Measurements from ENCODE around the gene ANO4.

ANO4 gene

DNA sequence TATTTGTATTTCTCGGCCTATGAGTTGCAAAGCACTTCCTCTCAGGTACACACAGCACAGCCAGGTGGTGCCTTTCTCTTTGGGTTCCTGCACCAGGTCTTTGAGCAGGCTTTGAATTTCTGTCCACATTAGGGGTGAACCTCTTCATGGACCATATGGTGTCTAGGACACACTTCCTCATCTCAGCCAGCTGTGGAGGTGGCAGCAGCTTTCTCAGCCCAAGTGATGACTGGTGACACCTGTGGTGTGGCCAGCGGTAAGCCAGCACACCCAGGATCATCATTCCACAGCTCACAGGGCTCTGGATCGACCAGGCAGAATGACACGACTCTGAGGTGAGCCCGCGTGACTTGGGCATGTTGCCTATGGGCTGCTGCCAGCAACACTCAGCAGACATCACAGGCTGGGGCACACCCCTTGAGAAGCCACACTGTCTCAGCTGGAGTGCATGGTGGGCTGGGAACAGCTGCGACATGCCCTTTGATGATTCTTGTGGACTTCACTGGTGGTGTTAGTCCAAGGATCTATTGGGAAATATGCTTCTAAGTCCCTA is 378.7 kb downstream of the ANO4 start:
- no peak for DNase-seq (ENCODE audit: extremely low read depth in 1 of 2, low read depth in 1 of 2)

DNA sequence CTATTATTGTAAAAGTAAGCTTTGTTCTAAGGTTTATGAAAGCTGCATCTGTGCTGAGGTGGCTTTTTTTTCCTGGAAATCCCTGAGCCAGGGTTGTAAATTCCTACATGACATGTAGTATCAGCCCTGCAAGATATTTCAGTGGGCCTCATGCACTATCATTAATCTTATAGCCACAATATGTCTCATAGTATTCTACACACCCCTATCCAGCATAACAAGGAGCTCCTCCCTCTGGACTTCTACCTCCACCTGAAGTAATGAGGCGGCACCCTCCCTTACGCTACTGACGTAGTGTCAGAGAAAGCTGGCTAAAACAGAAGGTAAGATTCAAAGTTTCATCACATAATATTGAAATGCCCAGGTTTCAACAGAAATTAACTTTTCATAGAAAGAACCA is 380.0 kb downstream of the ANO4 start:
- DNase-seq (ENCODE audit: extremely low read depth in 1 of 2, low read depth in 1 of 2) = no peak
